ENCODE measurements around the gene GINS1.

The GINS1 gene

DNA sequence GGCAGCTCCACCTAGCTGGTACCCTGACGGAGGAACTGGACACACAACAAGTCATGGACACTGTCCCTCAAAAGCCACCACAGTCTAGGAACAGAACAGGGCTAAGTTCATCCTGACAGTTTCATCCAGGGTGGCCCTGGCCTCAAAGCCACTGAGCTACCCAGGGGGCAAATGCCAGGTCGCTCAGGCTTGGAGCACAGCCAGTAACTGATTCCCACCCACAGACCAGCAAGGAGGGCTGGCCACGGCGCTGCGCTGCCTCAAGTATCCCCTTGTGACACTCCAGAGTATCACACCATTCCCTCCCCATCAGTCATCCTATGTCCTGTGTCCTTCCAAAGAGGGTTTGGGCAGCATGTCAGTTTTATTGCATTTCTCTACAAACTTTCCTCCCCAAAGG is 72.2 kb downstream of the GINS1 start:
- DNase-seq (ENCODE audit: insufficient read length, low spot score), result no peak
- TF ChIP-seq, protein P1, sequence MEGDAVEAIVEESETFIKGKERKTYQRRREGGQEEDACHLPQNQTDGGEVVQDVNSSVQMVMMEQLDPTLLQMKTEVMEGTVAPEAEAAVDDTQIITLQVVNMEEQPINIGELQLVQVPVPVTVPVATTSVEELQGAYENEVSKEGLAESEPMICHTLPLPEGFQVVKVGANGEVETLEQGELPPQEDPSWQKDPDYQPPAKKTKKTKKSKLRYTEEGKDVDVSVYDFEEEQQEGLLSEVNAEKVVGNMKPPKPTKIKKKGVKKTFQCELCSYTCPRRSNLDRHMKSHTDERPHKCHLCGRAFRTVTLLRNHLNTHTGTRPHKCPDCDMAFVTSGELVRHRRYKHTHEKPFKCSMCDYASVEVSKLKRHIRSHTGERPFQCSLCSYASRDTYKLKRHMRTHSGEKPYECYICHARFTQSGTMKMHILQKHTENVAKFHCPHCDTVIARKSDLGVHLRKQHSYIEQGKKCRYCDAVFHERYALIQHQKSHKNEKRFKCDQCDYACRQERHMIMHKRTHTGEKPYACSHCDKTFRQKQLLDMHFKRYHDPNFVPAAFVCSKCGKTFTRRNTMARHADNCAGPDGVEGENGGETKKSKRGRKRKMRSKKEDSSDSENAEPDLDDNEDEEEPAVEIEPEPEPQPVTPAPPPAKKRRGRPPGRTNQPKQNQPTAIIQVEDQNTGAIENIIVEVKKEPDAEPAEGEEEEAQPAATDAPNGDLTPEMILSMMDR (IDR thresholded peaks at IDR 0.05; ENCODE audit: insufficient read depth, missing control alignments), result no peak
- no peak for FAIRE-seq

DNA sequence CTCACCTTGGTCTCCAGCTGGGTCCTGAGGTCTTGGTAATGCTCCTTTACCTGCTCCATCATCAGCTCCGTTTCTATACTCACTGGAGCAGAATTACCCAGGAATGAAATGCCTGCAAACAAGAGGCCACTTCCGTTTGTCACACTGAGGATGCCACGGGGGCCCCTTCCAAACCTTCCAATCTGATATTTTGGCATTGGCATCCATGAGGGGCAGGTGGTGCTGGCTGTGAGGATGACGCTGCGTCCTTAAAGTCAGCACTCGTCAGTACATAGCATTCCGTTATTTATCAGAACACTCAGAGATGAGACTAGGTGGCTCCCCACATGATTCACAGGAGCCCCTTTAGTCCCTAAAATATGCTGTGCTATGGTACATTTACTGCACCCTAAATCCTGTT is 72.7 kb downstream of the GINS1 start:
- no peak for DNase-seq (ENCODE audit: insufficient read length, low spot score)
- TF ChIP-seq, protein P1 (IDR thresholded peaks at IDR 0.05; ENCODE audit: insufficient read depth, missing control alignments), result no peak
- FAIRE-seq, result no peak

DNA sequence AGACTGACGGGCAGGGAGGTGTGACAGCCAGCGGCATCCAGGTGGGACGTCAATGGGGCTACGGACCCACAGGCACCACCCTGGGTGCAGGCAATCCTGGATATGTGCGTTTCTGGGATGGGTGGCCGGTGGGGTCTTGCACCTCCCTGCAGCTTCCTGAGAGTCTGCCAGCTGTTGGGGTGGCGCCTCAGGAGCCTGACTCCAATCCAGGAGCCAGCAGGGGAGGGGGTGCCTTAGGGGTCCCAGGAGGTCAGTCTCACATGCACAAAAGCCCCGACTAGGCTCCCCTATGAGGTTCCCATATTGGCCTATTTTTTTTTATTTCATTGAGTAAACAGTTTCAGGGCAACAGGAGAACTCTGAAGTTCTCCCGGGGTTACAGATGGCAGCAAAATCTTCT is 73.3 kb downstream of the GINS1 start:
- TF ChIP-seq, protein P1 (IDR thresholded peaks at IDR 0.05; ENCODE audit: insufficient read depth, missing control alignments), result no peak
- no peak for FAIRE-seq

DNA sequence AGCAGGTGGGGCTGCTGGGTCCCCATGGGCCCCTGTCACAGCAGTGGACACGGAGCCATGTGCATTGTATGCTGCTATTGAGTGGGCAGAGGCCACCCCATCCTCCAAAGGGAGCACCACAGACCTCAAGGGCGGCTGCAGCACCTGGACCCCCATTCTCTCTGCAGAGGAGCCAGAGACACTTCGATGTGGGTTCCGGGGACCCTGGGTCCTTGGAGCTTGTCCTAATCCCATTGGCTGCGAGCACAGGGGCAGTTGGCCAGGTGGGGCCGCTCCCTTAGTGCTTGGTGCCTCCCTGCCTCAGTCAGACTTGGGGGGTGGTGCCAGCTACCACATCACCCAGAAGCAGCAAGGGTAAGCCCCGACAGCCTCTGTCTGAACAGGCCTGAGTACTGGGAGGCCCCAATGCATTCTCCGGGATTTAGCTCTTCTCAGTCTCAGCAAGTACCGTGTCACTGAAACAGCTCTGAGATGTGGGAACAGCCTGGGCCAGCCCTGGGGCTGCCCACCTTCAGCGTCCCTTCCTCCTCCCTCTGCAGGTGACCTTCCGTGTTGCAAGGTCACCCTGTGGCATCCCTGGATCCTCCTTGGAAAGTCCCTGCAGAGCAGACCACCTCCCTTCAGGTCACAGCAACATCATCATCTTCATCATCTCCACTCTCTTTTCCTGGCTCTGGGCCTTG is 73.9 kb downstream of the GINS1 start:
- TF ChIP-seq, protein P1 (IDR thresholded peaks at IDR 0.05; ENCODE audit: insufficient read depth, missing control alignments), result no peak
- DNase-seq (ENCODE audit: insufficient read length, low spot score) (no peak), FAIRE-seq (no peak)

More for the DNA sequence above, 73.3 kb downstream of the GINS1 start:
- DNase-seq (ENCODE audit: insufficient read length, low spot score), result no peak

DNA sequence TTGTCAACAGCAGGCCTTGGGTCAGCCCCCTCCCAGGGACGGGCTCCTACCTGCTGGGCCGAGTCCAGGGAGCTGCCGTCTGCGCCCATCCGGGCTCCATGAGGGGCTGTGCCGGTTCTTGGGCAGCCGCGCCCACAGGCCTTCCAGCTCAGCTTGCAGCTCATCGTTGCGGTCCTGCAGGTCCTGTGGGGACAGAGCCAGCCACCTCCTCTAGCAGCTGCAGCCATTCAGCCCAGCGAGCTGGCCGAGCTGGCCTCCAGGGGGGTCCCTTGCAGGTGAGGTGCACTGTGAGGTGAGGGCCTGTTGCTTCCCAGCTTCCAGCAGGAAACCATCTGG is 74.4 kb downstream of the GINS1 start:
- DNase-seq (ENCODE audit: insufficient read length, low spot score), result no peak
- no peak for FAIRE-seq
- TF ChIP-seq, protein P1 (IDR thresholded peaks at IDR 0.05; ENCODE audit: insufficient read depth, missing control alignments), result no peak

DNA sequence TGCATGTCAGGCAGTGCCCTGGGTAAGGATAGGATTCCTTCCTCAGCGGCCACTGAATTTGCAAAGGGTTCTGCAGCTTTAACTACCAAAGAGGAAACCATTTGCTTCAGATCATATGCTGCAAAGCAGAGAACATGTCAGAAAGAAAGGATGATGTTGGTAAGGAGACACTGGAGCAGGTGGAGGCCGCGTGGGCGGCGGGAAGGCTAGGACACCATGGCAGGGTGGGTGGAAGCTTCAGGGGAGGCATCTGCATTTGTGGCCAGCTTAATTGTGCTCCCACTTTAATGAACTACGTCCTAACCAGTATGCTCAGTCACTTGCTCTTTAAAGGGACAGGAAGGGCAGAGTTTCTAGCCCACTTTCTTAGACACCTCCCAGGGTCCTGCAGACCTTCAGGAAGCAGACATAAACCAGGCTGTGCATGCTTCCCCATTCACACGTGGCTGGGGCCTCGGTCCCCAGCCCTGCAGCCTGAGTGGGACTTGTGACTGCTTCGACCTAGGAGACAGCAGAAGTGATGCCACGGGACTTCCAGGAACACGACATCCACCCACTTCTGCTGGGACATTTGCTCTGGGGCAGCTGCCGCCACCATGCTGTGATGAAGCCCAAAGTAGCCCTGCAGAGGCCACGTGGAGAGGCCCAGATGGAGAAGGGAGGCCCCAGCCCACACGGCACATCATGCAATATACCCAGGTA is 76.1 kb downstream of the GINS1 start:
- no peak for DNase-seq (ENCODE audit: insufficient read length, low spot score)

More for the DNA sequence above, 76.1 kb downstream of the GINS1 start:
- TF ChIP-seq, protein P1 (IDR thresholded peaks at IDR 0.05; ENCODE audit: insufficient read depth, missing control alignments), result no peak
- FAIRE-seq, result no peak

Data from D721Med (cell line).